NCI-H345 treated with DMSO at 0.1 percent for 48 hours (cell line): ENCODE data around the gene GNL2.

Experiments
- DNase-seq: peaks from one replicate; lab custom pipeline; 2025; ENCODE audit not compliant: unreplicated experiment; lab: John Stamatoyannopoulos, UW

GNL2 gene

DNA sequence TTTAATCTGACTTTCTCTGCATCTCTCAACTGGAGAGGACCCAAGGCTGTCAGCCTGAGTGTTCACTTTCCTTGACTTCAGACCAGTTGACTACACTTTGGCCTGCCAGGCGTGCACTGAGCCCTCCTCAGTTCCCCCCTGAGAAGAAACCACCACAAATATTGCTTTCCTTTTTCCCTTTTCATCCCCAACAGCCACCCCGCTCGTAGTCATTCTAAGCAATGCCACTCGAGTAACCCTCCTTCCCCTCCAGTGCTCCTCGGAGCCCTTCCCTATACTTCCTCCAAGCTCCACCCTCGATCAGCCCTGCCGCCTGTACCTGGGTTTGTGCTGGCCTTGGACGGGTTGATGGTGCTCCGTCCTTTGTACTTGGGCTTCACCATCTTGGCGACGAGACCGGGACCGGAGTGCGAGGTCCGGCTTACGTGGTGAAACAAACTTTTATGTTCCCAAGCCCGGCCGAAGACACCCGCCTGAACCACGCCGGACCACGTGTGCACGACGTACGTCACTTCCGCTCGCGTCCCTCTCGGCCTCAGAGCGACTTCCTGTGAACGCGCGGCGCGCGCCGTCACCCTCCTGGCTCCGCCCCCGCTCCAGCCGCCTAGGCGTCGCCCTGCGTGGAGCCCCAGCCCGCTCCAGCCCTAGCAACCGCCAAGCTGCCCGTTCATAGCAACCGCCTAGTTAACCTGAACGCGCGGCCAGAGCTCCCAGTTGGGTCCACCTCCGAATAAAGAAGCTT lies at the start of gene GNL2:
Gene GNL2 (minus strand): TSS at position 498 of the 742 bp plus-strand sequence. CDS start 115 bp downstream, at position 383.
- peak; percentile 82 for DNase-seq

DNA sequence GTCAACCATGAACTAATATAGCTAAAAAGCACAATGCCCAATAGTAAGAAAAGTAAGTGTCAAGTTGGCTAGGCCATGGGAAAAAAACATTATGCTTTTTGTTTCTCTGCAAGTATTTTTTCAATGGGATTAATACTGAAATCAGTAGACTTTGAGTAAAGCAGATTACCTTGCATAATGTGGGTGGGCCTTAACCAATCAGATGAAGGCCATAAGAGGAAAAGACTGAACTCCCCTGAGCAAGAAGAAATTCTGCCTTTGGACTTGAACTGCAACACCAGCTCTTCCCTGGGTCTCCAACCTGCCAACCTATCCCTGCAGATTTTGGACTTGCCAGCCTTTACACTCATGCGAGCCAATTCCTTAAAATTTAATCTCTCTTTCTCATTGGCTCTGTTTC lies 45.3 kb upstream of the GNL2 start:
- DNase-seq: no peak

DNA sequence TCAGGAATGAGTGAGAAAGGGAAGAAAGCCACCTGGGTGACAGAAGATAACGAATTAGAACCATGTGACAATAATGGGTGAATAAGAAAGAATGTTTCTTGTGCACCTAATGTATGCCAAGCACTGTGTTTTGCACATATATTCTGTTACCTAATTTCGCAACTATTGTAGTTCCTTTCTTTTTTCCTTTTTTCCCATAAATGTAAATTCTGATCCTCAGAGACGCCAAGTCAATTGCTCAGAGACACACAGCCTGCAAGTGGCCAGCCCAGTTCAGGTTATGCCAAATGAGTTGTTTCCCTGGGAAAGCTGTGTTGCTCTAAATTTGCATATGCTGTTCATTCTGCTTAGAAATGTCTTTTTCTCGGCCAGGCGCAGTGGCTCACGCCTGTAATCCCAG lies 40.7 kb upstream of the GNL2 start:
- DNase-seq: no peak

DNA sequence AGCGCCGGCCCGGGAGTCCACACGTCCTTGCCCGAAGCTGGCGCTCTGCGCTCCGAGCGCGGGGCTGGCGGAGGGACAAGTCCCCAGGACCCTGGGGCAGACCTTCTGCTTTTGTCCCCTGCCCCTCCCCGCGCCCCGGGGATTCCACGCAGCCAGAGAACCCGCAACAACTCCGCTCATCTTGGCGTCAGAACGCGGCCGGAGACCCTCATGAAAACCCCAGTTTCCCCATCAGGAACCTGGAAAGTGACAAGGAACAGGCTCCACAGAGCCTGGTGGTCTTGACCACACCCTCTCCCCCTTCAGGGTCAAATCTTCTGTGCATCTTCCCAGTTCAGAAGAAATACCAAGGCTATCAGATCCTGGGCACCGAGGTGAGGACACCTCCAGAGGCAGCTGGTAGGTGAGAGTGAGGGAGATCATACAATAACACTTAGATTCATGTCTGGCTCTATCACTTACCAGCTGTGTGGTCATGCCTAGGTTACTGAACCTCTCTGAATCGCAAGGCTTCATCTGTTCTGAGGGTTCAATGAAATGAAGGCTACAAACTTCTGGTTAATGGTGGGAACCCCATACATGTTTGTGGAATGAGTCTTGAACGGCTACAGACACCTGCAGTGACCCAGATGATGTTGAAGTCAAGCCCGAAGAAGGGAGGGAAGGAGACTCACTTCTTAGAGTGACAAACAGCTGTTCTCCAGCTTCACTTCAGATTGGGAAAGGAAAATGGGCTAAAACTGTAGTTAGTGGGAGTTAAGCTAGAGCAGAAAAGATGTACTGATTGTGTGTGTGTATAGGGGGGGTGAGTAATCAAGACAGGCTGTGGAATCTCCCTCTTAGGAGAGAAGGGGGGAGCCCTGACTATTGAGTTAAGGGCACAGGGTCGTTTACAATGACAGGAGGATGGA lies 39.5 kb upstream of the GNL2 start:
- DNase-seq: no peak

DNA sequence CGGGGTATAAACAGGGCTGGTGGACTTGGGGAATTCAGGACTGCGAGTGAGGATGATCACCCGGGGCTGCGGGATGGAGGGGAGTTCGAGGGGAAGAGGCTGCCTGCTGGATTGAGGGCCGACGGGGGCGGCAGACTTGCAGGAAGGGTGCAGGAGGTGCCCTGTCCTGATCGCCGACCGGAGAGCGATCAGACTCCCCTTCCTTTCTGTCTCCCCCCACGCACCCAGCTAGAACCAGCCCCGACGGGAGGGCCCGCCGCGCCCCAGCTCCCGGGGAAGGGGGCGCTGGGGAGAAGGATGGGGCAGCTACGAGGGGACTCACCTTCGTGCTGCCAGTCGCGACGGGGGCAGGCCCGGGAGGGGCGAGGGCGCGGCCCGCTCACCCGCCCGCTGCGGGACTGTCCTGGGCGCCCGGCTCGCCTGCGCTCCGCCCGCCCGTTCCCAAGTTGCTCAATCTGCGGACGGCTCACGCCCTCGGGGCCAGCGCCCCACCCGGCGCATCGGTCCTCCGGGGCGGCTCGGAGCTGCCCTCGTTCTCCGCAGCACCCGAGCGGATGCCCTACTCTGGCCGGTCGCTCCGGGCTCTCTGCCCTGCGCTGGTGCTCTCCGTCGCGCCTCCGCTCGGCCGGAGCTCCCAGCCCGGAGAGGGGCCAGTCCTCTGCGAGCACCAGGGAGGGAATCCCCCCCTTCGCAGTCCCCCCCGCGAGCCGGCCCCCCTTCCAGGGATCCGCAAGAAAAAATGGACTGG lies 38.7 kb upstream of the GNL2 start, which contains the start of gene RSPO1:
Gene RSPO1 (minus strand): TSS at position 649 of the 748 bp plus-strand sequence. CDS start 5,231 bp downstream, outside the sequence.
- DNase-seq: no peak

DNA sequence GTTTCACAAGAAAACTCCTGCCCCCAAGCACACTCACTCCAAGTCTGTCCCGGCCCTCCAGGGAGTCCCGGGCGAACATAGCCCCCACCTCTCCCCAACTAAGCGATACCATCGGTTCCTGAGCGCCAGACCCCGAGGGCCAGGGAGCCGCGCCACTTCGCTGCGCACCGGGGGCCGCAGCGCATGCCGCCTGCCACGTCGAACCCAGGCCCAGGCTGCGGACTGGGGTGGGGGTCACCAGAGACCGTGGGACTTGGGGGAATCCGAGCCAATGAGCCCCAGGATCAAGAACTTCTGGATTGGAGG lies 38.2 kb upstream of the GNL2 start:
- DNase-seq: no peak

DNA sequence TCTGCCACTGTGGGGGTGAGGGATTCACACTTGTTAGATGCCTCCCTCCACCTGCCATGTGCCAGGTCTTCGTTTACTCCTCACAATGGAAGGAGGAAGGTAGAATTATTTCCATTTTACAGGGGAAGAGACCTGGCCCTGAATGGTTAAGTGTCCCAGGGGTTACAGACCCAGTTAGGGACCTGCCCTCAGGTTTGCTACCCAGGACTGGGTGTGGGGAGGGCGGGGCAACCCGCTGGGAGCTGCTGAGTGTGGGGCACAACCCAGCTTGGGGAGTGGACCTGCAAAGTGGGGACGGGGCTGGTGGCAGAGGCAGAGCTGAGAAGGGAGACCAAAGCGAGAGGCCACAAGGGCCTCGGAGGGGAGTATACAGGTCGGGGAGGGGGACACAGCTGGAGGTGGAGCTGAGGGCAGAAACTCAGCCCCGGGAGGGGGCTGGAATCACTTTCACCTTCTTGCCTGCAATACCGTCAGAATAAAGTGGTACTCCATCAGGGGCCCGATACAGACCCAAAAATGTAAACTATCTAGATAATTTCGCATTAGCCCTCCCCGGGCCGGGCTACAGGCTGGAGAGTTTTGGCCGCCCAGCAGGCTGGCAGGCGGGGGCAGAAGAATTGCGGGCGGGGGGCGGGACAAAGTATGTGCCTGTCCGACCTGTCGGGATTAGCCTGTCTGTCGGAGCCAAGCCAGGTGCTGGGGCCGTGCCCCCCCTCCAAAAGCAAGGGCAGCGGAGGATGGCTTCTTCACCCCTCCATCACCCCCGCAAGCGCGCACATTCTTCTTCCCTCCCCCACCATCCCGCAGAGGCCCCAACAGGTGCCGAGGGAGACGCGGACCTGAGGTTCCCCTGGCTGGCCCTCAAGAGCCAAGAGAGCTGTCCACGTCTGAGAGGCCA lies 37.6 kb upstream of the GNL2 start:
- DNase-seq: no peak

DNA sequence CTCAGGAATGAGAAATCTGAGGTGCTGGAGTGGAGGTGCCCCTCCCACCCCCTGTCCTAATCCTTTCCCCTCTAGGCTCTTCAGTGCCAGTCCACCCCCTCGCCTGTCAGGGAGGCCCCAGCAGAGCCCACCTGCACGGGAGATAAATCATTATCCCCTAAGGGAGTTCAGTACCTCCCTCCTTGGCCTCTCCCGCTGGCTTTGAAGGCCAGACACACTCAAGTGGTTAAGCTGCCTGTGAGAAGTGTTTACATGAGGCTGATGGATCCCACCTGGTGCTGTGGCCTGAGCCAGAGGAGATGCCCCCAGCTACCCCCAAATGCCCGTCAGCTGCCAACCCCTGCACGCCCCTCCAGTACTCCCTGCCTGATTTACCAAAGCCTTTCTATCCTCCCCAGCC lies 35.3 kb upstream of the GNL2 start:
- no peak for DNase-seq

DNA sequence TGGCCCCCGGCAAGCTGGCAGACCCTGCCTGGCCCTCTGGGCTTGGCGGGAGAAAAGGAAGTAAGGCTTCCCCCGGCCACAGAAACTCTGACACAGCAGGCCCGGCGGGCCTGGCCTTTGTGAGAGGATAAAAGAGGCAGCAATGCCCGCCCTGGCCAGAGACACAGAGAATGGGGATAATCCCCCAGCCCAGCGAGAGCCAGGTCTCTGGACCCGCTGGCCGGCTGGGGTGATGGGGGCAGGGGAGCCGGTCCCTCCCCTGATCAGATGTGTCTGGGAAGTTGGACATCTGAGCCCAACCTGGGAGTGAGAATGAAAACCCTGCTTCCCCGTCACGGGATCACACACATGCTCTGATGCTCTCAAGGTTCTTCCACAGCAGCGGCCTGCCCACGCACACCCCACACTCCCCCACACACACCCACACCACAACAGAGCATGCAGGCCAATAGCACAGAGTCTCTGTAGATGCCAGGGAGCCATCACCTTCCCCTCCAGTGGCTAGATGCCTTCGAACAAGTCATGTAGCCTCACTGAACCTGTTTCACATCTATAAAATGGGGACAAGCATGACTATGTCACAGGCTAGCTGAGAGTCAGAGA lies 34.8 kb upstream of the GNL2 start:
- no peak for DNase-seq

DNA sequence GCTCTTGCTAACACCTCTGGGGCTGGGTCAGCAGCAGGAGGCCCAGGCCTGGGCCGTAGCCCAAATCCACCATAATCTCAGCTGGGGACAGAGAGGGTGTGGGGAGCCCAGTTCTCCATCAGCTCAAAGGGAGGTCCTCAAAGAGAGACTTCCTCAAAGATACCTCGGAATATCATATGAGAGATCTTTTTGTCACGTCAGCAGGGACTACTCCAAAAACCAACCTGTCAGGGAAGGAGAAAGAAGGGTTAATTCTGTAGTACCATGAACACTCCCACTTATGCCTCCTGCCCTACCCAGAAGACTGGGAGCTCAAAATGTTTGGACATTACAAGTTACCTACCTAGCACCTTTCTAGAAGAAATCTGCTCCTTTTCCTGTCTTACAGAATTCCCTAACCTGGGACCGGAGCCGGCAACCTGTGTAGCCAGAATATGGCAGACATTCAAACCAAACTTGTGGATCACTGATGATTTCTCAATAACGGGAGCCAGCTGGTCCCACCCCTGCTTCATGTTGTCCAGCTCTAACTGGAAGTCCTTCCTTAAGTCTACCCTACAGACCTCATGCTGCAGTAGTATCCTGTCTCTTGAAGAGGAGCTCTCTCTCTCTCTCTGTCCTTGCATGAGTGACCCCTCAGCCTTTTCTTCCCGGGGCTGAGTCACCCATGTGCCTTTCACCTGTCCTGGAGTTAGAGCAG lies 34.1 kb upstream of the GNL2 start:
- DNase-seq: no peak

DNA sequence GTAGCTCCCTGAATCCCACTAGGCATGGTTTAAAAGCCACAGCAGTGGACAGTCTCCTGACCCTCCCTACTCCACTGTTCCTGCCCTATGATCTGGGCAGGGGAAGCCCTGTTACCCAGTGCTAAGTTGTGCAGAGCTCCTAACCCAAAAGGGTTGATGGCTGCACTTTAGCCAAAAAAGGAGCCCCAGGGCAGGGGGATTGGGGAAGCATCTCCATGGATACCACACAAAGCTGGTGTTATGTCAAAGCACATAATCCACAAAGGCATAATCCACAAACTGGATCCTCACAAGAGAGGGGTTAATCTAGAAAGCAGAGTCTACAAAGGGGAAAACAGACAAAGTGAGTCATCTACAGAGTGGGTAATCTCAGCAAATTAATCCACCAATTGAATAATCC lies 33.3 kb upstream of the GNL2 start:
- no peak for DNase-seq

DNA sequence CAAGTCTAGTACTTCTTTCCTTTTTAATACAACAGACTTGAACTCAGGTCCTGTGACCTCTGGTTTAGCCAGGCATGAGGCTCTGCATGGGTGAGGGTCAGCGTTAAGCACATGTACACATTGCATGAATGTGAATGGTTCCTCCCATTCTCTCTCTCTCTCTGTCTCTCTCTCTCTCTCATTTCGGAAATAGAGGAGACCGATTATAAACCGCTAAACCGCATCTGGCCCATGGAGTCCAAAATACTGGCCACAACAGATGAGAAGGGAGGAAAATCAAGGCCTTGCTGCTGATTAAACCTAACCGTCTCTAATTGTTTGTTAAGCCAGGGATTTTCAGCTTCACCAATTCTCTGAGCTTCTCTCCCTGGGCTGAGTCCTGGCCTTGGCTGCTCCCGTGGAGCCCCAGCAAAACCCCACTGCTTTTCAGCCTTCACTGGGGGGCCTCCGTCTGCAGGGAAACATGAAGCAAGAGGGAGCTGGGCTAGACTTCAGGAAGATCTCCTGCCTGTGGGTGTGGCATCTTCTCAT lies 32.4 kb upstream of the GNL2 start:
- no peak for DNase-seq

DNA sequence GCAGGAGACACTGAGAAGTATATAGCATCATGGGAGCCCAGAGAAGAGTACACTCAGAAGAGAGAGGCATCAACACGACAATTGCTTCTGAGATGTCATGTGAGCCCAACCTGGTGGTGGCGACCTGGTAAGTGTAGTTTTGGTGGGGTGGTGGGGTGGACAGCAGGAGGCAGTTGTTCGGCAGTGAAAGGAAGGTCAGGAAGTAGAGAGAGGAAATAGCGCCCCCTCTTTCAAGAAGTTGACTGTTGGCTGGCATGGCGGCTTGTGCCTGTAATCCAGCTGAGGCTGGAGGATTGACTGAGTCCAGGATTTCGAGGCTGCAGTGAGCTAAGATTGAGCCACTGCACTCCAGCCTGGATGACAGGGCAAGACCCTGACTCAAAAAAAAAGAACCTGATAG lies 26.4 kb upstream of the GNL2 start:
- DNase-seq: no peak

GRCh38 chr1:37621326-37621870 lies 25.7 kb upstream of the GNL2 start:
- no peak for DNase-seq

- no peak for DNase-seq
Measured at GRCh38 chr1:37620707-37621106, 25.0 kb upstream of the GNL2 start.

GRCh38 chr1:37616330-37616729 lies 20.6 kb upstream of the GNL2 start:
- no peak for DNase-seq

- DNase-seq: no peak
Measured at GRCh38 chr1:37614105-37614504, 18.4 kb upstream of the GNL2 start.

GRCh38 chr1:37612186-37612585 lies 16.4 kb upstream of the GNL2 start:
- DNase-seq: no peak

GRCh38 chr1:37609994-37610393 lies 14.3 kb upstream of the GNL2 start:
- DNase-seq: no peak
